Thyroid gland (tissue), 4 donors: ENCODE measurements around the gene VPS4A. TPM values are rescaled to one million over a fixed set of nuclear protein-coding genes. Genes with fewer than 3 reads are reported as not detected.

Source experiments
- DNase-seq, 2 donors: peaks; one replicate each; pipeline ENCODE4 v3.0.0-alpha.2; 2019
- H3K27ac ChIP-seq, 3 donors: fragments of 200-600 bp; sonication (generic); 1 replicate in 2 of 3; 2 replicates in 1 of 3; pipeline ENCODE4 v1.5.1; 2016 to 2019; ENCODE audit warnings: mild to moderate bottlenecking in 1 of 3, moderate library complexity in 1 of 3
- H3K27me3 ChIP-seq: fragments of 200-600 bp; sonication (generic); one replicate; pipeline ENCODE4 v1.5.1; 2019
- H3K36me3 ChIP-seq, 2 donors: fragments of 200-600 bp; sonication (generic); one replicate each; pipeline ENCODE4 v1.5.1; 2016 to 2019
- H3K4me1 ChIP-seq, 2 donors: fragments of 200-600 bp; sonication (generic); one replicate each; pipeline ENCODE4 v1.5.1; 2017 to 2019
- H3K4me3 ChIP-seq, 3 donors: fragments of 200-600 bp; sonication (generic); replicated peaks in 1 of 3; 1 replicate in 2 of 3; 2 replicates in 1 of 3; pipeline ENCODE4 v1.5.1; 2016; ENCODE audit warnings: mild to moderate bottlenecking in 1 of 3
- H3K9me3 ChIP-seq: fragments of 200-600 bp; sonication (generic); one replicate; pipeline ENCODE4 v1.5.1; 2017
- CTCF ChIP-seq, 6 experiments: fragments of 200-600 bp in 3 of 6; fragments of 450-650 bp in 3 of 6; sonication (generic) in 3 of 6; IDR thresholded peaks; one replicate each; pipeline ENCODE4 v1.5.1; 2016 to 2019; ENCODE audit warnings: antibody characterized with exemption in 6 of 6, mild to moderate bottlenecking in 2 of 6, inconsistent platforms in 1 of 6, moderate library complexity in 1 of 6
- POLR2A ChIP-seq, 2 donors: fragments of 450-650 bp; IDR thresholded peaks; one replicate each; pipeline ENCODE4 v1.6.1; 2017; ENCODE audit warnings: antibody characterized with exemption in 2 of 2, mild to moderate bottlenecking in 2 of 2, moderate library complexity in 1 of 2
- WGBS, 2 donors: methylation state at CpG; one replicate each; pipeline ENCODE4 v1.1.5; 2017; 5-methylcytosine and 5-hydroxymethylcytosine counted together
- intact Hi-C: fragments of 100-400 bp; cut with DNase I; formaldehyde crosslinking; loops from one replicate; pipeline ENCODE4 v1.15.1; 2023
- total RNA-seq, 4 donors: library from RNA; depleted of rRNA; stranded (reverse); fragments of >200 nt; gene quantifications; one replicate each; pipeline ENCODE4 v1.2.3, GENCODE V29; 2016

Gene VPS4A
- total RNA-seq, 4 donors from 2014 or later = 33.5 to 47.5 (median 43.2) TPM

GRCh38 chr16:69306031-69306430 lies 5.1 kb upstream of the VPS4A start:
- Histone ChIP-seq H3K36me3 (no peaks in the 10 kb centered on the region), H3K4me1 (peaks cover 52 to 74% of the 10 kb centered on the region in 2 donors), H3K4me3 (no peak overlapping the region), H3K27me3 (no peaks in the 10 kb centered on the region), H3K9me3 (no peaks in the 10 kb centered on the region), H3K27ac (peak overlapping the region; percentile 0 to 87 (median 85))
- TF ChIP-seq CTCF (IDR thresholded peaks at IDR 0.05) (no peak), POLR2A (IDR thresholded peaks at IDR 0.05) (no peak)
- 56 to 59% methylated on average over 1 of the region's 1 CpG for WGBS, 2 donors
- no peak for DNase-seq
- intact Hi-C loops = no loop called here

DNA sequence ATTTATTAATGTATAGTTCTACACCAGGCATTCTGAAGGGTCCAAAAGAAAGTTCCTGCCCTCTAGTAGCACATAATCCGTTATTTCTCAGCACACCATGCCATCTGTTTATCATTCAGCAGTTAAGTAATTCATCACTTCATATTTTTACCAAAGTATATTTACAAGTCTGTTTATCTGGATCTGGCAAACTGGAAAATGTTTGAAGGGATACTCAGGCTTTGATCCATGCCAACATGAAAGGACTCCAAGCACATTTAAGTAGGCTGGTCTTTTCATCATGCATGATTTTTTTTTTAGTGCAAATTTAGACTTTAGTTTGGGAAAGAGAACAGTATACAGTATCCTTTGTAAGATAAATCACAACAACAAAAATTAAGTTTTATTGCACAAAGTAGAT lies 4.1 kb upstream of the VPS4A start:
- Histone ChIP-seq H3K4me3 (no peak overlapping the region), H3K27me3 (no peaks in the 10 kb centered on the region), H3K36me3 (no peaks in the 10 kb centered on the region), H3K4me1 (peaks cover 42 to 64% of the 10 kb centered on the region in 2 donors), H3K9me3 (no peaks in the 10 kb centered on the region), H3K27ac (peak overlapping the region in 2 of 3 donors; percentile 5 to 19)
- TF ChIP-seq POLR2A (IDR thresholded peaks at IDR 0.05) (no peak), CTCF (IDR thresholded peaks at IDR 0.05) (no peak)
- no peak for DNase-seq
- intact Hi-C loops = no loop called here
- 93% methylated on average over 1 of the region's 1 CpG for WGBS, 2 donors

GRCh38 chr16:69307856-69308255 lies 3.3 kb upstream of the VPS4A start:
- no peak overlapping the region for H3K4me3 ChIP-seq
- 59 to 71% methylated on average over 2 of the region's 2 CpGs for WGBS, 2 donors
- H3K27ac ChIP-seq = peak overlapping the region; percentile 5 to 22 (median 20)
- peak; percentile 58 to 62 for DNase-seq
- intact Hi-C loops = no loop called here
- TF ChIP-seq POLR2A (IDR thresholded peaks at IDR 0.05) (no peak), CTCF (IDR thresholded peaks at IDR 0.05) (no peak)
- H3K4me1 ChIP-seq = peaks cover 45 to 66% of the 10 kb centered on the region in 2 donors
- no peaks in the 10 kb centered on the region for H3K9me3 ChIP-seq
- no peaks in the 10 kb centered on the region for H3K36me3 ChIP-seq
- H3K27me3 ChIP-seq = no peaks in the 10 kb centered on the region

DNA sequence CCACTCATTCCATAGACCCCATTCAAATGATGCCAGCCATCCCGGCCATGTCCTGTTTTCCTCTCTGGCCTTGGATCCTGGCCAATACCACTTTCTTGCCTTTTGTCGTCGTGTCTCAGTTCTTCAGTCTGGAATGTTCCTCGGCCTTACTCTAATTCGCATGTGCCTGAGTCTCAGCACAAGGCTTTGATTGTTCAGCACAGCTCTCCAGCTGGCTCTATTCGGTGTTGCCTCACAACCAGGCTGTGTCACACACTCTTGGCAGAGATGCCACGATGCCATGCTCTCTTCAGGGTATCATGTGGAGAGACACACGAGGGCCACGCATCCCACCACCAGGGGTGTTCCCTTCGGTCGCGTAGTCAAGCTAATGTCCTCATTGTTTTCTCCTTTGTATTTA lies 1.8 kb upstream of the VPS4A start:
- DNase-seq = peak; percentile 29 to 35
- Histone ChIP-seq H3K4me1 (peaks cover 38 to 61% of the 10 kb centered on the region in 2 donors), H3K27me3 (no peaks in the 10 kb centered on the region), H3K27ac (peak overlapping the region in 2 of 3 donors; percentile 31 to 32), H3K4me3 (no peak overlapping the region), H3K9me3 (no peaks in the 10 kb centered on the region), H3K36me3 (no peaks in the 10 kb centered on the region)
- no peak for TF ChIP-seq POLR2A (IDR thresholded peaks at IDR 0.05)
- TF ChIP-seq CTCF (IDR thresholded peaks at IDR 0.05) = no peak
- intact Hi-C loops = no loop called here
- 76 to 78% methylated on average over 12 of the region's 12 CpGs for WGBS, 2 donors

- TF ChIP-seq POLR2A (IDR thresholded peaks at IDR 0.05) (no peak), CTCF (IDR thresholded peaks at IDR 0.05) (no peak)
- DNase-seq = peak; percentile 41 to 46
- WGBS, 2 donors = 3 to 5% methylated on average over 16 to 22 of the region's 59 CpGs
Observed at GRCh38 chr16:69311533-69312387, 610 bp downstream of the VPS4A start.

More at GRCh38 chr16:69311533-69312387, 610 bp downstream of the VPS4A start:
- intact Hi-C loops = no loop called here
- H3K4me3 ChIP-seq = peak overlapping the region; percentile 62 to 97 (median 85)
- H3K27ac ChIP-seq = peak overlapping the region; percentile 67 to 85 (median 73)
- H3K36me3 ChIP-seq = peaks cover 9 to 14% of the 10 kb centered on the region in 2 donors
- peaks cover 19 to 40% of the 10 kb centered on the region in 2 donors for H3K4me1 ChIP-seq
- no peaks in the 10 kb centered on the region for H3K9me3 ChIP-seq
- no peaks in the 10 kb centered on the region for H3K27me3 ChIP-seq
